ENCODE measurements around the gene PCDHGC4.

The PCDHGC4 gene

DNA sequence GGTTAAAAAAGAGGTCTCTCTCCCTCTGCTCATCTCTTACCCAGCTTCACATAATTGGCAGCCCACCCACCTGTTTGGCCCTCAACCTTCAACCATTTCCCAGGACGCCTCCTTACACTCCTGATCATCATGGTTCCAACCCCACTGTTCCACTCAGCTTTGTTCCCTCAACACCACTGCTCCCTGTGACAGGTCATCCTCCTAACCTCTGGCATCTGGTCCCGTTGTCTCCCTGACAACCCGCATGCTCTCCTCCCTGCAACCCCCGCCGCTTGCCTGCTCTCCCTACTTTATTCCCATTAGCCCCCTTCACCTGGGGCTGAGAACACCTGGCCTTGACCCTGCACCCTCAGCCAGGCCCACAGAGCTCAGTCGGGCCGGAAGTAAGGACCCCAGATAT lies 16.9 kb downstream of the PCDHGC4 start:
- Histone ChIP-seq H2AFZ (ENCODE audit: low read depth, low read length) (no peak overlapping the region), H3K4me2 (ENCODE audit: low read length) (no peak overlapping the region), H3K4me1 (ENCODE audit: low read length) (peaks cover 4% of the 10 kb centered on the region; the same call in 1 of the 2 replicates)

DNA sequence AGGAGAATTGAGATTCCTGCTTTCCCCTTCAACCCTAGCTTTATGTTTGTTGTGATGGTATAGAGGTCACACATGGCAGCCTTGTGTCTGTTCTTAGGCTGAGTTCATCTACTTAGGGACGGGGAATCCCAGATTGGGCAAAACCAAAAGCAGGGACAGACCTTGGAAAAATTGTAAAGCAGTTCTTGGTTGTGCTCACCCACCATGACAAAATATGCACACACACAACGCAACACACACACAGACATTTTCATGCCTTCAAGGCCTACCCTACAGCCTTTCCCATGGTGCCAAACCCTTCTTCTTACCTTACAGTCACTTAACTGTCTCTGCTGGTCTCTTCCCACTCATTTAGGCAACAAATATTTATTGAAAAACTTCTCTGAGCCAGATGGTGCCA lies 18.9 kb downstream of the PCDHGC4 start:
- Histone ChIP-seq H3K27ac (ENCODE audit: low read length) (no peak overlapping the region), H3K27me3 (ENCODE audit: low read depth, low read length) (no peaks in the 10 kb centered on the region), H3K9me3 (ENCODE audit: insufficient read depth, low read length) (no peaks in the 10 kb centered on the region), H3K4me3 (ENCODE audit: low read length) (no peak overlapping the region), H2AFZ (ENCODE audit: low read depth, low read length) (no peak overlapping the region), H4K20me1 (ENCODE audit: insufficient read depth, low read length) (no peaks in the 10 kb centered on the region), H3K79me2 (ENCODE audit: low read length) (no peaks in the 10 kb centered on the region), H3K36me3 (replicated peaks; ENCODE audit: low read depth, low read length) (no peaks in the 10 kb centered on the region), H3K4me1 (ENCODE audit: low read length) (peaks cover 10% of the 10 kb centered on the region; the same call in 1 of the 2 replicates), H3K4me2 (ENCODE audit: low read length) (no peak overlapping the region), H3K9ac (ENCODE audit: low read length) (no peak overlapping the region)
- TF ChIP-seq EZH2phosphoT487 (IDR thresholded peaks at IDR 0.05; ENCODE audit: low read depth), result no peak
- TF ChIP-seq, protein P1, sequence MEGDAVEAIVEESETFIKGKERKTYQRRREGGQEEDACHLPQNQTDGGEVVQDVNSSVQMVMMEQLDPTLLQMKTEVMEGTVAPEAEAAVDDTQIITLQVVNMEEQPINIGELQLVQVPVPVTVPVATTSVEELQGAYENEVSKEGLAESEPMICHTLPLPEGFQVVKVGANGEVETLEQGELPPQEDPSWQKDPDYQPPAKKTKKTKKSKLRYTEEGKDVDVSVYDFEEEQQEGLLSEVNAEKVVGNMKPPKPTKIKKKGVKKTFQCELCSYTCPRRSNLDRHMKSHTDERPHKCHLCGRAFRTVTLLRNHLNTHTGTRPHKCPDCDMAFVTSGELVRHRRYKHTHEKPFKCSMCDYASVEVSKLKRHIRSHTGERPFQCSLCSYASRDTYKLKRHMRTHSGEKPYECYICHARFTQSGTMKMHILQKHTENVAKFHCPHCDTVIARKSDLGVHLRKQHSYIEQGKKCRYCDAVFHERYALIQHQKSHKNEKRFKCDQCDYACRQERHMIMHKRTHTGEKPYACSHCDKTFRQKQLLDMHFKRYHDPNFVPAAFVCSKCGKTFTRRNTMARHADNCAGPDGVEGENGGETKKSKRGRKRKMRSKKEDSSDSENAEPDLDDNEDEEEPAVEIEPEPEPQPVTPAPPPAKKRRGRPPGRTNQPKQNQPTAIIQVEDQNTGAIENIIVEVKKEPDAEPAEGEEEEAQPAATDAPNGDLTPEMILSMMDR (IDR thresholded peaks at IDR 0.05; ENCODE audit: low read depth, low read length), result no peak

More for the DNA sequence above, 16.9 kb downstream of the PCDHGC4 start:
- H3K27me3 ChIP-seq (ENCODE audit: low read depth, low read length), result no peaks in the 10 kb centered on the region
- no peaks in the 10 kb centered on the region for H3K9me3 ChIP-seq (ENCODE audit: insufficient read depth, low read length)
- no peak overlapping the region for H3K27ac ChIP-seq (ENCODE audit: low read length)
- no peak overlapping the region for H3K4me3 ChIP-seq (ENCODE audit: low read length)
- no peaks in the 10 kb centered on the region for H4K20me1 ChIP-seq (ENCODE audit: insufficient read depth, low read length)
- H3K36me3 ChIP-seq (replicated peaks; ENCODE audit: low read depth, low read length), result no peaks in the 10 kb centered on the region
- TF ChIP-seq EZH2phosphoT487 (IDR thresholded peaks at IDR 0.05; ENCODE audit: low read depth), result no peak
- TF ChIP-seq, protein P1 (IDR thresholded peaks at IDR 0.05; ENCODE audit: low read depth, low read length), result no peak
- no peaks in the 10 kb centered on the region for H3K79me2 ChIP-seq (ENCODE audit: low read length)
- H3K9ac ChIP-seq (ENCODE audit: low read length), result no peak overlapping the region

GRCh38 chr5:141504216-141504615 lies 19.4 kb downstream of the PCDHGC4 start:
- no peaks in the 10 kb centered on the region for H3K79me2 ChIP-seq (ENCODE audit: low read length)
- no peak overlapping the region for H3K9ac ChIP-seq (ENCODE audit: low read length)
- H3K27ac ChIP-seq (ENCODE audit: low read length), result no peak overlapping the region
- no peaks in the 10 kb centered on the region for H3K27me3 ChIP-seq (ENCODE audit: low read depth, low read length)
- TF ChIP-seq, protein P1 (IDR thresholded peaks at IDR 0.05; ENCODE audit: low read depth, low read length), result no peak
- TF ChIP-seq EZH2phosphoT487 (IDR thresholded peaks at IDR 0.05; ENCODE audit: low read depth), result no peak
- no peaks in the 10 kb centered on the region for H4K20me1 ChIP-seq (ENCODE audit: insufficient read depth, low read length)
- no peaks in the 10 kb centered on the region for H3K36me3 ChIP-seq (replicated peaks; ENCODE audit: low read depth, low read length)
- no peaks in the 10 kb centered on the region for H3K9me3 ChIP-seq (ENCODE audit: insufficient read depth, low read length)
- peaks cover 14% of the 10 kb centered on the region for H3K4me1 ChIP-seq (ENCODE audit: low read length)
- no peak overlapping the region for H3K4me3 ChIP-seq (ENCODE audit: low read length)
- no peak overlapping the region for H2AFZ ChIP-seq (ENCODE audit: low read depth, low read length)
- no peak overlapping the region for H3K4me2 ChIP-seq (ENCODE audit: low read length)

DNA sequence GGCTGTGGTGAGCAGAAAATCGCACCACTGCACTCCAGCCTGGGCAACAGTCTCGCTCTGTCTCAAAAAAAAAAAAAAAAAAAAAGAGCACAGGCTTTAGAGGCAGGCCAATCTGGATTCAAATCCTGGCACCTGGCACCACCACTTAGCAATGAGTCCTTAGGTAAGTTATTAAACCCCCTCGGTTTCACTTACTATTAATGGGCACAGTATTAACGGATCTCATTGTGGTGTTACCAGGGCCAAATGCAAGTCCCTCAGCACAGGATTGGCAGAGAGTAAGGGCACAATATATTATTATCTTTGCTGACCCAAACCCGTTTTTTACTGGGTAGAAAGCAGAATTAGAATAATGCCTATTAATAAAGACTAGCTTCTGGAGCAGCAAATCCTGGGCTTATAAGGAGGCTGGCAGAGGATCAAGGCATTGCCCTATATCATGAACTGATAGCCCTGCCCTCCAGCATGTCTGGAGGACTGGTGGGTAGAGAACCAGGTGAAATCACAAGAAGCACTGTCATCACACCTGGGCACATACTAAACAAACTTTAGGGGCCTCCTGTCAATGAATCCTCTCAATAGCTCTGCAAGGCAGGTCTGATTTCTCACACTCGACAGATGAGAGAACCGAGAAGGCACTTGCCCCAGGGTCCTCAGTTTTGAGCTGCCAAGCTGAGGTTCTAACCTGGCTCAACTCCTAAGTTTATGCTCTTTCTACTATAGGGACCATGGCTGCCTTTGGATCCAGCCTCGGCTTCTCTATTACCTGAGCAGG lies 21.7 kb downstream of the PCDHGC4 start:
- H3K27ac ChIP-seq (ENCODE audit: low read length), result no peak overlapping the region

More for the DNA sequence above, 21.7 kb downstream of the PCDHGC4 start:
- Histone ChIP-seq H4K20me1 (ENCODE audit: insufficient read depth, low read length) (no peaks in the 10 kb centered on the region), H3K9me3 (ENCODE audit: insufficient read depth, low read length) (no peaks in the 10 kb centered on the region), H3K36me3 (replicated peaks; ENCODE audit: low read depth, low read length) (no peaks in the 10 kb centered on the region), H3K27me3 (ENCODE audit: low read depth, low read length) (no peaks in the 10 kb centered on the region), H3K79me2 (ENCODE audit: low read length) (no peaks in the 10 kb centered on the region), H2AFZ (ENCODE audit: low read depth, low read length) (no peak overlapping the region), H3K4me1 (ENCODE audit: low read length) (peaks cover 35% of the 10 kb centered on the region), H3K4me3 (ENCODE audit: low read length) (no peak overlapping the region), H3K4me2 (ENCODE audit: low read length) (no peak overlapping the region), H3K9ac (ENCODE audit: low read length) (no peak overlapping the region)
- TF ChIP-seq EZH2phosphoT487 (IDR thresholded peaks at IDR 0.05; ENCODE audit: low read depth), result no peak
- TF ChIP-seq, protein P1 (IDR thresholded peaks at IDR 0.05; ENCODE audit: low read depth, low read length), result no peak

Measured in OCI-LY3 (cell line).